ENCODE data around the gene UPF1. TPM values are rescaled to one million over a fixed set of nuclear protein-coding genes. Genes with fewer than 3 reads are reported as not detected.

The UPF1 gene
- total RNA-seq, 1 experiment from 2014 or later, result 32.4 TPM

Other genes starting within 250 kb of the UPF1 start
- 84.0 and 117 TPM in 2 replicates for gene REX1BD, start 243.2 kb upstream of the UPF1 start, total RNA-seq (2014; rRNA removed; shearing (Covaris generic))
- 2.0 and 2.8 TPM in 2 replicates for gene CRLF1, start 225.2 kb upstream of the UPF1 start, total RNA-seq (2014; rRNA removed; shearing (Covaris generic))
- not detected in 2 replicates for gene TMEM59L, start 219.1 kb upstream of the UPF1 start, total RNA-seq (2014; rRNA removed; shearing (Covaris generic))
- gene KLHL26, start 194.9 kb upstream of the UPF1 start, total RNA-seq (2014; rRNA removed; shearing (Covaris generic)), result 3.0 and 7.5 TPM in 2 replicates
- 2.2 and 2.9 TPM in 2 replicates for gene CRTC1, start 148.3 kb upstream of the UPF1 start, total RNA-seq (2014; rRNA removed; shearing (Covaris generic))
- 1.1 and 1.2 TPM in 2 replicates for gene COMP, start 40.7 kb upstream of the UPF1 start, total RNA-seq (2014; rRNA removed; shearing (Covaris generic))
- gene CERS1, start 64.2 kb downstream of the UPF1 start, total RNA-seq (2014; rRNA removed; shearing (Covaris generic)), result 0.12 and 1.4 TPM in 2 replicates
- 324 and 407 TPM in 2 replicates for gene COPE, start 87.4 kb downstream of the UPF1 start, total RNA-seq (2014; rRNA removed; shearing (Covaris generic))
- gene DDX49, start 87.8 kb downstream of the UPF1 start, total RNA-seq (2014; rRNA removed; shearing (Covaris generic)), result 47.5 and 55.9 TPM in 2 replicates
- 53.2 and 74.2 TPM in 2 replicates for gene HOMER3, start 109.3 kb downstream of the UPF1 start, total RNA-seq (2014; rRNA removed; shearing (Covaris generic))
- gene SUGP2, start 201.6 kb downstream of the UPF1 start, total RNA-seq (2014; rRNA removed; shearing (Covaris generic)), result 34.2 and 35.4 TPM in 2 replicates
- 46.2 and 54.1 TPM in 2 replicates for gene ARMC6, start 201.6 kb downstream of the UPF1 start, total RNA-seq (2014; rRNA removed; shearing (Covaris generic))
- gene SLC25A42, start 232.0 kb downstream of the UPF1 start, total RNA-seq (2014; rRNA removed; shearing (Covaris generic)), result 5.9 and 6.2 TPM in 2 replicates

Measured in RPMI7951 (cell line).